CMK (cell line): ENCODE data around the gene NELL1.
"Not testable (repeated sequence)": the region's sequence is repeated elsewhere in the genome, so short reads cannot be mapped to it uniquely, and the experiment has no call there.

Source experiments
- DNase-seq: peaks from one replicate; pipeline ENCODE4 v3.0.0-alpha.2; 2010; ENCODE audit warnings: low read depth

NELL1 gene

GRCh38 chr11:21110415-21110814 lies 441.0 kb downstream of the NELL1 start:
- no peak for DNase-seq

DNA sequence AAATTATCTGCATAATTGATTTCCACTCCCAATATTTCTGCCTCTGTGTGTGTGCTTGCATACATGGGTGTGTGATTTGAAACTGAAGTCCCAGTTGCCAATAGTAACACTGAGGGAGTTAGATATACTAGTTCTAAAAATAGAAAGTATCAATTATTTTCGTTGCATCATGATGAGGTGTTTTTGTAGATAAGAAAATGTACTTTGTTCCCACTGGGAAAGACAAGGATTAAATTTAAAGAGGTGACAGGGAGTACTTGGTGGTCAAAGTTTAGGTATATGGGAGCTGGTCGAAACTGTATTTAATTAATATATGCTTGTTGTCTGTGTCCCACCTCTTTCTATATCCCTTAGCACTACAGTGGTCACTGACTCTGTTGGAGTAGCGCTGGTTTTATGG lies 444.5 kb downstream of the NELL1 start:
- no peak for DNase-seq

DNA sequence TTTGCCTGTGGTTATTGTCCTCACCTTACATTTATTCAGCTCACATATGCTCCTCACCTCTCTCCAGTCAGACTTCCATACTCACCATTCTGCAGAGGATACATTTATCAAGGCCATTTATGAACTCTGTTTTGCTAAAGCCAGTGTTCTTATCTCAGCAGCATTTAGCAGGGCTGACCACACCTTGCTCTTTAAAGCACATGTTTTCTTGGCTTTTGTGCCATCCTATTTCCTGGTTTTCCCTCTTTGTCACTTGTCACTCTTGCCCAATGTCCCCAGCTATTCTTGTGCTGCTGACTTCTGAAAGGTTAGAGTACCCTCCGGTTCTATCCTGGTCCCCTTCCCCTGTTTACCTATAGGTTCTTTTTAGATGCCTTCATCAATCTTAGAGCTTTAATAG lies 446.6 kb downstream of the NELL1 start:
- DNase-seq: no peak

DNA sequence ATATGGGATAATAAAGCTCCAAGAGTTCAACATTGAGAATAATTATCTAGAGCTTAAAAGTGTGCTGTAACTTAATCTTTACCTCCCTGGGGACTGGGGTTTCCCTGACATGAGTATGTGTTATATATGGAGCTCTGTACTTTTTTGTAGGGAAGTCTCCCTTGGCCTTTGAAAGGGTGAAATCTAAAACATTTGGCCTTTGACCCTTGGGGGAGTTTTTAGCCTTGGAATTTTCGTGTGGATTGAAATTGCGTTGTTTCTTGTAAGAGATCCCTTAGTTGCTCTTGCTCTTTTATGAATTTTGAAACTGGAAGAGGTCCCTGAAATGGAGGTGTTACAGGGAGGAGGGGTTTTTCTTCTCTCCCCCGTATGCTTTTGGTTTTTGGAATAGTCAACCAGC lies 450.0 kb downstream of the NELL1 start:
- DNase-seq: no peak

- no peak for DNase-seq
These were observed 452.6 kb downstream of the NELL1 start for GRCh38 chr11:21121991-21122390.

DNA sequence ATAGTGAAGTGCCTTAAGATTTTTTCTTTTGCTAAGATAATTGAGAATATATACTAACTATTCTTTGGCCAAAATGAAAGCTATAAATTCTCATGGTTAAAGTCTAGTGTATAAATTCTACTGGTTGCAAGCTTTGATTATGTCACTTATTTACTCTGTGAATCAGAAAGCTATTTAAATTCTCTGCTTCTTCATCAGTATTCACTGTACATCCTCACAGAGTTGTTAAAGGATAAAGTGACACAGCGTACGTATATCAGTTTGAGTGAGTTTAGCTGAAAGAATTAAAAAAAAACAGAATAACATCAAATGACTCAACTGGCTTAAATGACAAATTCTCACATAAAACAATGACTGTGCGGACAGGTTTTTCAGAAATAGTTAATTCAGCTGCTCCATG lies 453.1 kb downstream of the NELL1 start:
- DNase-seq: no peak

DNA sequence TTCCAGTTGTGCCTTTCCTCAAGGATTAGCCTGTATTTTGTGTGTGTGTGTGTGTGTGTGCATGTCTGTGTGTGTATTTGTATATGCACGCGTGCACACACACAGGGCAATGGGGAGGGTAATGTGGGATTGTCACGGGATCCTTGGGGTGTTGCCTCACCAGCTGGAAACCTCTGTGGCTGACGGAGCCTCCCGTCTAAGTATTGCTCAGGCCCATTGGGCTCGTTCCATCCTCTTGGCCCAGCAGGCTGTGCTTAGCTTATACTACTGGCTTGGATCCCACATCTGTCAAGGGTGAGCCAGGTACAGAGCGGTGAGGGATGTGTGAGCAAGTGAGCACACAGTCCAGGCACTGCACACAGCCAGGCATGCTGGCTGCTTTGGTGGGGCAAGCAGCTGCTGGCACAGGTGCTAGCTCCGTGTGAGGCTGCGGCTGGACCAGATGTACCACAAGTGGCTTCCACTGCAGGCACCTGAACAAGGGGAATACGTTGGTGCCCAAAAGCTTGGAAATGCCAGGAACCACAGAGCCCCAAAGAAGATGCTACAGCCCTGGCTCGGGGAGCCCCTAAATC lies 462.8 kb downstream of the NELL1 start:
- no peak for DNase-seq

DNA sequence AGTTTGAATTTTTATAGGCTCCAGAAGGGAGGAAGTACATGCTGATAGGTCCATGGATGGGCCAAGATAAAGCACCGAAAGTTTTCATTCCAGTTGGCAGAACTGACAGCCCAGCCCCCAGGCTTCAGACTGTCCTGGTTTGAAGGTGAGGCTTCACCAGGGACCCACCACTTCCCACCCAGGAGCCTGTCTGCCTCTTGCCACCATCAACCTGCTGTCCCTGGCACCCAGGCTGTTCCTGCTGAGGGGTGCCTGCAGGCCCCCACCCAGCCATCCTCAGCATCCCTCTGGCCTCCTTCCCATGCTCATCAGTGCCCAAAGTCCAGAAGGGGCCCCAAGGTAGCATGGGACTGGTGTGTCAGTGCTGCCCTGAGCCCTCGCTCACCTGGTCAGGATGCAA lies 463.9 kb downstream of the NELL1 start:
- no peak for DNase-seq

- DNase-seq: no peak
These were observed 464.3 kb downstream of the NELL1 start for GRCh38 chr11:21133722-21134121.

- no peak for DNase-seq
These were observed 468.4 kb downstream of the NELL1 start for GRCh38 chr11:21137803-21138202.

DNA sequence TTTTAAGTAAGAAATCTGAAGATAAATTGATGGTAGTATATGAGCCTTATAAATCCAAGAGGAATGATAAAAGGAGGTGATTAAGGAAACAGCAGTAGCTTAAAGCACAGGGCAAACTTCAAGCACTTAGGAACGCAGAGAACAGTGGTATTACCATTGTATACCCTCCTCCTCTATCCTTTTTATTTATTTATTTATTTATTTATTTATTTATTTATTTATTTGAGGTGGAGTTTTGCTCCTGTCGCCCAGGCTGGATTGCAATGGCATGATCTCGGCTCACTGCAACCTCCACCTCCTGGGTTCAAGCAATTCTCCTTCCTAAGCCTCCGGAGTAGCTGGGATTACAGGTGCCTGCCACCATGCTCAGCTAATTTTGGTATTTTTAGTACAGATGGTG lies 472.2 kb downstream of the NELL1 start:
- DNase-seq: not testable (repeated sequence)

DNA sequence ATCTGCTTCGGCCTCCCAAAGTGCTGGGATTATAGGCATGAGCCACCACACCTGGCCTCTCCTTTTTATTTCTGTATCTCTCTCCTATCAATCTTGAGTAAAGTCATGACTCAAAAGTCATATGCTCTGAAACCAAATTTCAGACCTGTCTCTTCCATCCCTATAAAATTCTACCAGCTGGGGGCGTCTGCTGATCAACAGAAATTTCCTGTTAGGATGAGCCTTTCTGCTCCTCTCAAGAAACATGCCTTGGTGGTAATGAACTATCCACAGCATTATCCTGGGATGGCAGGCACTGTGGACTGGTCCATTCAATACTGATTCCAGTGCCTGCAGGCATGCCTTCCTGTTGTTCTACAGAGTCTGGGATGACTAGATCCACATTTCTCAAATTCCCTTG lies 472.6 kb downstream of the NELL1 start:
- no peak for DNase-seq

DNA sequence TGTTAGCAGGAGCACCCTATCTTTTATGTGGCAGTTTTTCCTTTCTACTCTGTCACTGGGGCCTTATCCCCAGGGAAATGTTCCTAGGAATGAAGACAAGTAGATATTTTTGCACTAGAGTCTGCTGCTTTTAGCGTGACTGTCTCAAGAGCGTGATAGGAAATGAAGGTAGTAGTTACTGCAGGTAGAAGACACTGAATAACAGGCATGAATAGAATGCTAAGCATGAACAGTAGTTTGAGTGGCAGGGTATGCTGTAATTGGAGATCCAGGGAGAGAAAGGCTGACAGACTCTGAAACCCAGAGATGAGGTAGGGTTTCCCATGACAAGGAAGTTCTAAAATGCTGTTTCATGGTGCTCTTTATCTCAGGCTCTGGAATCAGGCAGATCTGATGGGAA lies 475.1 kb downstream of the NELL1 start:
- DNase-seq: no peak

DNA sequence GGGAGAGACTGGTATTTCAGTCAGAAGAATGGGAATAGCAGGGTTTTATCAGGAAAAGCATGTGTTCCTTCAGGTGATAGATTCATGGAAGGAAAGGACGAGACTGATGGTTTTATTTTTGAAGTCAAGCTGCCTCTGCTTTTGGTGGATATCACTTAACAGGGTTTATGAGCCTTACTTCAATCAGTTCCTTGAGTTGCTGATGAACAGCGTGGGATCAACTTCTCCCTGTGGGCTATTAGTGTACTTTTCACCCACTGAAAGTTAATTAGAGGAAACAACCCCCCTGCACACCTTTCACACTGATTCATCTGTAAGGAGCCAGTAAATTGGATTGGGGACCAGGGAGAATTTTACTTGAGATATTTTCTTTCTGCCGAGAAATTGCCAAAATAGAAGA lies 479.0 kb downstream of the NELL1 start:
- no peak for DNase-seq

GRCh38 chr11:21160140-21160539 lies 490.8 kb downstream of the NELL1 start:
- no peak for DNase-seq

GRCh38 chr11:21169639-21170038 lies 500.3 kb downstream of the NELL1 start:
- DNase-seq: no peak

- no peak for DNase-seq
These were observed 504.1 kb downstream of the NELL1 start for GRCh38 chr11:21173476-21173875.

- DNase-seq: no peak
These were observed 505.4 kb downstream of the NELL1 start for GRCh38 chr11:21174781-21175180.

DNA sequence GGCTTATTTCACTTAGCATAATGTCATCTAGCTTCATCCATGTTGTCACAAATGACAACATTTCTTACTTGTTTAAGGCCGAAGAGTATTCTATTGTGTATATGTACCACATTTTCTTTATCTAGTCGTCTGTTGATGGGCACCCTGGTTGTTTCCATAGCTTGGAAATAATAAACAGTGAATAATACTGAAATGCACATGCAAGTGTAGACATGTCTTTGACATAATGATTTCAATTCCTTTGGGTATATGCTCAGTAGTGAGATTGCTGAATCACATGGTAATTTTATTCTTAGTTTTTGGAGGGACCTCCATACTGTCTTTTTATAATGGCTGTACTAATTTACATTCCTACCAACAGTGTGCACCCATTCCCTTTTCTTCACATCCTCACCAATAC lies 508.0 kb downstream of the NELL1 start:
- no peak for DNase-seq

GRCh38 chr11:21179770-21180169 lies 510.4 kb downstream of the NELL1 start:
- DNase-seq: no peak

GRCh38 chr11:21180182-21180581 lies 510.8 kb downstream of the NELL1 start:
- DNase-seq: no peak

DNA sequence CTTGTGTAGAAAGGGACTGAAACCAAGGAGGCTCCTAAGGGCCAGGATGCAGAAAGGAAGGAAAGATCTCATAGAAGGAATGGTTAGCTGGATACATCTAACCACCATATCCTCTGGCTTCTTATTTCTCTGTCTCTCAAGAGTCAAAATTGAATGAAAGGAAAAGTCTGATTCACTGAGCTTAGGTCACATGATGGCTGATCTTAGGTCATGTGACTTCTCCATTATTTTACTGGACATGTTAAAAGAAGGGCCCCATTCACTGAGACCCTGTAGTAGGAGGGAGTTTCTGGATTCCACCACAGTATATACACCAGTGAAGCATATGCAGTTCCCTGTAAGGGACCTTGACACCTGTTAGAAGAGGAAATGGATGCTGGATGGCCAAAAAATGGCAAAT lies 516.6 kb downstream of the NELL1 start:
- no peak for DNase-seq

GRCh38 chr11:21190181-21190580 lies 520.8 kb downstream of the NELL1 start:
- DNase-seq: no peak

- DNase-seq: no peak
These were observed 526.6 kb downstream of the NELL1 start for GRCh38 chr11:21195995-21196394.

- no peak for DNase-seq
These were observed 529.1 kb downstream of the NELL1 start for GRCh38 chr11:21198498-21198897.
